Glomerular visceral epithelial cell (primary cell): ENCODE results near the gene ATP9A.

Source experiments
- DNase-seq: peaks from one replicate; pipeline ENCODE4 v3.0.0-alpha.2; 2016; ENCODE audit errors: extremely low spot score

ATP9A gene

GRCh38 chr20:51596668-51597388, 171.4 kb downstream of the ATP9A start:
- DNase-seq, result no peak

DNA sequence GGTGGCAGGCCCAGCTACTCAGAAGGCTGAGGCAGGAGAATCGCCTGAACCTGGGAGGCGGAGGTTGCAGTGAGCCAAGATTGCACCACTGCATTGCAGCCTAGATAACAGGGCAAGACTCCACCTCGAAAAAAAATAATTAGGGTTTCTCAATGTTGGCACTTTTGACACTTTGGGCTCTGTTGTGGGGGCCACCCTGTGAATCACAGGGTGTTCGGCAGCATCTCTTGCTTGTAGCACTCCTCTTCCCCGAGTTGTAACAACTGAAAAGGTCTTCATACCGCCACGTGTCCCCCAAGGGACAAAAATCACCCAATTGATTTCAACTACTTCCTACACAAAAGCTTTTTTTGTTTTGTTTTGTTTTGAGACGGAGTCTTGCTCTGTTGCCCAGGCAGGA, 172.4 kb downstream of the ATP9A start:
- no peak for DNase-seq

GRCh38 chr20:51595058-51595532, 173.1 kb downstream of the ATP9A start:
- peak; percentile 88 for DNase-seq

GRCh38 chr20:51594236-51595057, 173.7 kb downstream of the ATP9A start:
- DNase-seq, result no peak

- DNase-seq, result no peak
These were observed 174.6 kb downstream of the ATP9A start for GRCh38 chr20:51593584-51593983.

- DNase-seq, result no peak
These were observed 175.6 kb downstream of the ATP9A start for GRCh38 chr20:51592564-51592963.

DNA sequence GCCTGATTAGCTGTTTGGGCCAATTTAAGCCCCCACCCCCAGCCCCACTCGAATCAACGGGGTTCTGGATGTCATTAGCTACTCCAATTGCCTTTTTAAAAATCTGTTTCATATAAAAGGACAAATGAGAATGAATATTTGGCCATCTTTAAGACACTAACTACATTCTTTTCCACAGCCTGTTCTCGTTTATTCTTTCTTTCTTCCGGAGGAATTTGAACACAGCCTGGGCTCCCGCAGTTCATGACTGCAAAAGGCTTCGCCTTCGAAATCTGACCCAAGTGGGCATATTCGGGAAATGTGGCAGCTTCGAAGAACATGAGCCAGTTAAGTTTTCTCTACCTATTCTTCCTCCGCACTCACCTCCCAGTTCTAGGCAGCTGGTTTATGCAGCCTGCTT, 176.3 kb downstream of the ATP9A start:
- DNase-seq, result no peak

GRCh38 chr20:51588762-51589161, 179.4 kb downstream of the ATP9A start:
- DNase-seq, result no peak

DNA sequence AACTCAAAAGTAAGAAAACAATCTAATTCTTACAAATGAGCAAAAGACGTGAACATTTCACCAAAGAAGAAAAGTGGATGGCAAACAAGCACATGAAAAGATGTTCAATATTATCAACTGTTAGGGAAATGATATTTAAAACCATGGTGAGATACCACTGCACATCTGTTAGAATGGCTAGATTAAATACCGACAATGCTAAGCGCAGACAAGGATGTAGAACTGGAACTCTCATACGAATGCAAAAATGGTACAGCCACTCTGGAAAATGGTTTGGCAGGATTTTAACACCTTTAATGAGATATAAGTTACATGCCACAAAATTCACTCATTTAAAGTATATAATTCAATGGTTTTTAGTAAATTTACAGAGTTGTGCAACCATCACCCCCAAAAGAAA, 181.0 kb downstream of the ATP9A start:
- DNase-seq, result no peak

DNA sequence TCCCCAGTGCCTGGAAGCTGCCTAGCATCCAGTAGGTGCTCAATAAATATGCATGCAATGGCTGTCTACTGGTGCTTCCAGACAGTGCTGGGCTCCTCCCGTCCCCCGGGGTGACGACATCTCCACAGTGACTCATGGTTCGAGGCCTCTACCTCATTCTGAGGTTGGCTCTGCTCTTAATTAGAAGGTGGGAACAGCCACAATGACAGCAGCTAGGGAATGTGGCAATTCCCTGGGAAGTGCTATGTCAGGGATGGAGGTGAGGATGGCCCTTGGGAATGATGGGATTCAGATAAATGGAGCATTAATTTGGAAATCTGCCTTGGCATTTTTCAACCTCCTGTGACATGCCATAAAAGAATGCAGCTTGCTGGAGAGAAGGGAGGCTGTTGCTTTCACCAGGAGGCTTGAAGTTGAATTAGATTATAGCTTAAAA, 182.2 kb downstream of the ATP9A start:
- DNase-seq, result peak; percentile 82

- DNase-seq, result no peak
These were observed 183.0 kb downstream of the ATP9A start for GRCh38 chr20:51585148-51585547.

DNA sequence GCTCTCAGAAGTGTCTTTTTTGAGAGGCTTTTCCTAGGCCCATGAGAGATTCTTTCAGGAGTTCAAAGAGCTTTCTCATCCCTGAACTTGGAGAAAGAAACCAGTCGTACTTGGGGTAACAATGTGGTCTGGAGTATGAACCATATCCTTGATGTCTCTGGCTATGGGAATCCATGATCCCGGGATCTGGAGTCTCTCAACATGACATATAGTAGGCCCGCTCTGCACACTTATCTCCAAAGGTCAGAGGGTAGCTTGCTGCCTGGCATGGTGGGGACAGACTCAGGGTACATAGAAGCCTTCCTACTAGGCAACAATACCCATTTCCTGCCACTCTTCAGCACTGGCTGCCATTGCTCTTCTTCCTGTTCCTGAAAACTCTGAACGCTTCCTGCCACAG, 183.5 kb downstream of the ATP9A start:
- no peak for DNase-seq

DNA sequence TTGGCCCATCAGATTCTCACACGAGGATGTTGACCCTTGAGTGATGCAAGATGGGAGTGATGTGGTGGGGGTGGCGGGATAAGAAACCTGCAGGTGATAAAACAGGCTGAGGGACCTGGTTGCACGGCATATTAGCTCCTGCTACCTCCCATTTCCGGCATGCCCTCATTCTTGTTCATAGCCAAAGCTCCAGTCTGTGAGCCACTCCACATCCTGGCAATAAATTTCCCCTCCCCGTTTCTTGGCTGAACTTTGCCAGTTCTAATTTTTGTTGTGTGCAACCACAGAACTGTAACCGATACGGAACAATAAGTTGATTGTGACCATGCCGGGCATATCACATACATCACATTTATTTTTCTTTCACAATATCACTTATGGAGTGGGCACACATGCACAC, 184.1 kb downstream of the ATP9A start:
- DNase-seq, result no peak

GRCh38 chr20:51583499-51583898, 184.7 kb downstream of the ATP9A start:
- no peak for DNase-seq

DNA sequence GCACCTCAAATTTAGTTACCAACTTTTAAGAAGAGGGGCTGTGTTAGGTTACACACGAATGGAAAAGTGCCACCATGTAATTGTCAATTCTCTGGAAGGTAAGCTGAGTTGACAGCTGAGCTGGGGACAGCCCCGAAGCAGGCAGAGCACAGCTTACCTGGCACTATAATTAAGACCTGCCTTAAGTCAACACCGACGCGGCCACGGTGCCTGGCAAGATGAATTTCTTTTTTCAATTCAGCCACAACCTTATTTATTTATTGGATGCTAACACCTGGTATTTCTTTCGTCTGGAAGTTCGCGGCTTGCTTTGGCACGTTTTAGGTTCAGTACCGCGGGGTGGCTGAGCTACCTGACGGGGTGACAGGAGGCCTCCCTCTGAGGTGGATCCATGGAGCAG, 185.1 kb downstream of the ATP9A start:
- DNase-seq, result no peak

GRCh38 chr20:51581571-51581970, 186.6 kb downstream of the ATP9A start:
- DNase-seq, result no peak

- peak; percentile 87 for DNase-seq
These were observed 189.1 kb downstream of the ATP9A start for GRCh38 chr20:51579137-51579536.

GRCh38 chr20:51578145-51578459, 190.1 kb downstream of the ATP9A start:
- no peak for DNase-seq

DNA sequence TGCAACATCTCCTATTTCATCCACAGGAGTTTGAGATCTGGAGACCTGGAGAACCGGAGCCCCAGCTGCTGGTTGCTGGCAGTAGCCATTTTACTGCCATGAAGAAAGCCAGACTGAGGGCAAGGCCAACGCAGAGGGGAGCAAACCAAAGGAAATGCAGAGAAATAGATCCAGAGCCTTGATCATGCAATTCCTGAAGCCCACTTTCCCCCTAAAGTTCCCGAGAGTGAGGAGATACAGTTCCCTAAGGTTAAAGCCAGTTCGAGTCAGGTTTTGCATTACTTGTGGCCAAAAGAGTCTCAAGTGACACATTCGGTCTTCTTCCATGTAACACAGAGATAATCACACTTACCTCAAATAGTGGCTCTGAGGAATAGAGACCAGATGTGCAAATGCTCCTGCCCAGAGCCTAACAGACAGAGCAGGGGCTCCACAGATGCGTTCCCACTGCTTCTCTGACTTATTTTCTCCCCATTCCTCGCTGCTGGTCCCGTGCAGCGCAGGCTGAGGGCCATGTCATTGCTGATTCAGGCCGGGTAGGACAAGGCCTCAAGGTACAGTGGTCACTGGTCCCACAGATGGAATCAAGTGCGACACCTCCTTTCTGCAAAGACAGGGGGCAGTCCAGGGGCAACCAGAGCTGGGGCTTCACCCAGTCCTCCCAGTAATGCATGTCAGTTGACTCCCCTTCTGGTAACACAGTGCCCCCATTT, 190.6 kb downstream of the ATP9A start:
- no peak for DNase-seq

DNA sequence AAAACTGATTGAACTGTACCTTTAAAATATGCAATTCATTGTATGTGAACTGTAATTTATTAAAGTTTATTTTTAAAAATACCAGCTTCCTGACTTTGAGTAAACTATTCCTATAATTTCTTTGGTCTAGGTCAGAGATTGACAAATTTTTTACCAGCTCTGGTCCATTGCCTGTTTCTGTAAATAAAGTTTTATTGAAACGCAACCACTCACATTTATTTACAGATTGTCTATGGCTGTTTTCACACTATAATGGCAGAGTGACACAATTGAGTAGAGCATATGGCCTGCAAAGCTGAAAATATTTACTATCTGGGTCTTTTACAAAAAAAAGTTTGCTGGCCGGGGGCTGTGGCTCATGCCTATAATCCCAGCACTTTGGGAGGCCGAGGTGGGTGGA, 192.7 kb downstream of the ATP9A start:
- no peak for DNase-seq

GRCh38 chr20:51574248-51575033, 193.7 kb downstream of the ATP9A start:
- no peak for DNase-seq
